KG1 (cell line): ENCODE data around the gene VSX2.
A peak's percentile ranks its signal among the peaks of the same experiment; 100 is the strongest.

Experiments used
- DNase-seq: peaks from one replicate; lab custom pipeline; 2025; lab: John Stamatoyannopoulos, UW

The VSX2 gene

DNA sequence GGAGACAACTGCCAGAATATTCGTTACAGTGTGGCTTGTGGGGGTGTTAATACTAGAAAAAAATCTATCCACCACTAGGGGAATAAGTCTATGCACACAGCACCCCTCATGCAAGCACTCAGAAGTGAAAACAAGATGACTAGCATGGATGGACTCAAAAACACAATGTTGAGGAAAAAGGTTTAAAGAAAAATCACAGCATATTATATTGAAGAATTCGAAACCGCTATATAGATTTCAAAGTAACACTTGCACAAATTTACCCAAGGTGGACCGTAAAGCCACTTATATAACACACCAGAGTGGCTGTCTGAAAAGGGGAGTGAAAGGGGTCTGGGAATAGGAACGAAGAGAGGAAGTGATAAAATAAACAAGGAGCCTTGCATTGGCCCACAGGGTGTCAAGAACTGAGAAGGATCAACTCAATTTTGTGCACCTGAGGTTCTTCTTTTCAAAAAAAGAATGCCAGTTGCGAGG is 62.9 kb downstream of the VSX2 start:
- peak; percentile 11 for DNase-seq

- DNase-seq, result peak; percentile 87
These were observed 63.7 kb downstream of the VSX2 start, which contains the start of gene ABCD4 for GRCh38 chr14:74302634-74303569. Gene ABCD4 (minus strand): TSS chr14:74302934. CDS start chr14:74302912, 22 bp downstream.

- DNase-seq, result no peak
These were observed 69.4 kb downstream of the VSX2 start for GRCh38 chr14:74308695-74309094.

GRCh38 chr14:74309125-74310022 is 70.1 kb downstream of the VSX2 start:
- DNase-seq, result no peak

- DNase-seq, result no peak
These were observed 72.9 kb downstream of the VSX2 start for GRCh38 chr14:74312161-74312560.
